Measurements from ENCODE around the gene METTL9. TPM values are rescaled to one million over a fixed set of nuclear protein-coding genes. Genes with fewer than 3 reads are reported as not detected.

METTL9 gene
- polyA plus RNA-seq, 1 experiment: 46.3 TPM

GRCh38 chr16:21619765-21620425 lies 20.5 kb downstream of the METTL9 start:
- no peaks in the 10 kb centered on the region for H3K27me3 ChIP-seq (ENCODE audit: control insufficient read depth, insufficient read depth, low read length)
- POLR2A ChIA-PET: no interaction called here

GRCh38 chr16:21620592-21620991 lies 21.2 kb downstream of the METTL9 start:
- no peak for DNase-seq (ENCODE audit: low read depth)
- ChIA-PET CTCF (interaction anchor here (0.8 to 1.3 kb wide), 2 partner anchors 15 to 37 kb away, joined by 3 read pairs; no protein-coding TSS in a partner anchor), POLR2A (no interaction called here)
- H3K27me3 ChIP-seq (ENCODE audit: control insufficient read depth, insufficient read depth, low read length): no peaks in the 10 kb centered on the region
- H3K4me3 ChIP-seq (ENCODE audit: low read depth, low read length): no peak overlapping the region
- no peak for TF ChIP-seq CTCF (IDR thresholded peaks at IDR 0.05; ENCODE audit: insufficient read depth, low read depth, low read length)
- no peaks in the 10 kb centered on the region for H3K36me3 ChIP-seq (ENCODE audit: control insufficient read depth, insufficient read depth, low read length)

More at GRCh38 chr16:21619765-21620425, 20.5 kb downstream of the METTL9 start:
- no peak for TF ChIP-seq CTCF (IDR thresholded peaks at IDR 0.05; ENCODE audit: insufficient read depth, low read depth, low read length)
- CTCF ChIA-PET: interaction anchor here (1.1 kb wide), 1 partner anchor 8 kb away, joined by 4 read pairs; no protein-coding TSS in a partner anchor
- no peak overlapping the region for H3K4me3 ChIP-seq (ENCODE audit: low read depth, low read length)
- DNase-seq (ENCODE audit: low read depth): no peak
- no peaks in the 10 kb centered on the region for H3K36me3 ChIP-seq (ENCODE audit: control insufficient read depth, insufficient read depth, low read length)

GRCh38 chr16:21622545-21622944 lies 23.2 kb downstream of the METTL9 start:
- Histone ChIP-seq H3K36me3 (ENCODE audit: control insufficient read depth, insufficient read depth, low read length) (no peaks in the 10 kb centered on the region), H3K4me3 (ENCODE audit: low read depth, low read length) (no peak overlapping the region), H3K27me3 (ENCODE audit: control insufficient read depth, insufficient read depth, low read length) (no peaks in the 10 kb centered on the region)
- no peak for TF ChIP-seq CTCF (IDR thresholded peaks at IDR 0.05; ENCODE audit: insufficient read depth, low read depth, low read length)
- CTCF ChIA-PET: interaction anchor here (1.1 kb wide), 2 partner anchors 34 to 38 kb away, joined by 3 to 6 read pairs; no protein-coding TSS in a partner anchor
- no peak for DNase-seq (ENCODE audit: low read depth)
- POLR2A ChIA-PET: no interaction called here

- no peak for TF ChIP-seq CTCF (IDR thresholded peaks at IDR 0.05; ENCODE audit: insufficient read depth, low read depth, low read length)
- ChIA-PET POLR2A (no interaction called here), CTCF (interaction anchor here (1.2 to 1.5 kb wide), 3 partner anchors 14 to 31 kb away, joined by 3 to 5 read pairs (median 4); no protein-coding TSS in a partner anchor)
- Histone ChIP-seq H3K27me3 (ENCODE audit: control insufficient read depth, insufficient read depth, low read length) (no peaks in the 10 kb centered on the region), H3K4me3 (ENCODE audit: low read depth, low read length) (no peak overlapping the region), H3K36me3 (ENCODE audit: control insufficient read depth, insufficient read depth, low read length) (peaks cover 2% of the 10 kb centered on the region; the same call in 1 of the 2 replicates)
- DNase-seq (ENCODE audit: low read depth): no peak
Measured at GRCh38 chr16:21625026-21625425, 25.6 kb downstream of the METTL9 start.

- H3K4me3 ChIP-seq (ENCODE audit: low read depth, low read length): no peak overlapping the region
- no peak for TF ChIP-seq CTCF (IDR thresholded peaks at IDR 0.05; ENCODE audit: insufficient read depth, low read depth, low read length)
- peak; percentile 95 for DNase-seq (ENCODE audit: low read depth)
- H3K36me3 ChIP-seq (ENCODE audit: control insufficient read depth, insufficient read depth, low read length): peaks cover 5% of the 10 kb centered on the region; the same call in 1 of the 2 replicates
- ChIA-PET CTCF (interaction anchor here (1.5 kb wide), 1 partner anchor 32 kb away, joined by 4 read pairs; no protein-coding TSS in a partner anchor), POLR2A (interaction anchor here (0.6 kb wide), 1 partner anchor 1215 kb away, joined by 3 read pairs; no protein-coding TSS in a partner anchor)
- no peaks in the 10 kb centered on the region for H3K27me3 ChIP-seq (ENCODE audit: control insufficient read depth, insufficient read depth, low read length)
Measured at GRCh38 chr16:21626659-21627277, 27.4 kb downstream of the METTL9 start.
